RWPE2 (cell line): ENCODE results near the gene BRWD1.
A peak's percentile ranks its signal among the peaks of the same experiment; 100 is the strongest.

Source experiments
- ATAC-seq: fragments of 200-7000 bp; cut with Tn5 transposase; 3 replicates; pipeline ENCODE4 v1.9.1; 2021; ENCODE audit warnings: low read depth
- DNase-seq: peaks from one replicate; pipeline ENCODE4 v3.0.0-alpha.2; 2020; ENCODE audit warnings: low spot score
- H3K27ac ChIP-seq: fragments of 450-650 bp; 2 replicates; pipeline ENCODE4 v1.5.1; 2017; ENCODE audit warnings: mild to moderate bottlenecking; ENCODE audit not compliant: poor library complexity, severe bottlenecking
- H3K27me3 ChIP-seq: fragments of 250-450 bp; sonication (Bioruptor Pico); 2 replicates; pipeline ENCODE4 v1.5.1; 2021; ENCODE audit warnings: mild to moderate bottlenecking, moderate library complexity; ENCODE audit not compliant: insufficient read depth, poor library complexity, severe bottlenecking
- H3K36me3 ChIP-seq: fragments of 250-450 bp; sonication (Bioruptor Pico); 2 replicates; pipeline ENCODE4 v1.5.1; 2020; ENCODE audit warnings: low read depth, mild to moderate bottlenecking, moderate library complexity
- H3K4me1 ChIP-seq: fragments of 250-450 bp; sonication (Bioruptor Pico); 2 replicates; pipeline ENCODE4 v1.5.1; 2021; ENCODE audit warnings: mild to moderate bottlenecking, moderate library complexity; ENCODE audit not compliant: insufficient read depth, poor library complexity, severe bottlenecking
- H3K4me3 ChIP-seq: fragments of 250-450 bp; sonication (Bioruptor Pico); 2 replicates; pipeline ENCODE4 v1.5.1; 2021; ENCODE audit warnings: mild to moderate bottlenecking, moderate library complexity; ENCODE audit not compliant: severe bottlenecking
- H3K9me3 ChIP-seq: fragments of 250-450 bp; sonication (Bioruptor Pico); 2 replicates; pipeline ENCODE4 v1.5.1; 2021; ENCODE audit warnings: mild to moderate bottlenecking, moderate library complexity; ENCODE audit not compliant: severe bottlenecking
- CTCF ChIP-seq: fragments of 450-650 bp; IDR thresholded peaks from one replicate; pipeline ENCODE4 v1.5.1; 2017; ENCODE audit warnings: mild to moderate bottlenecking, moderate library complexity; ENCODE audit not compliant: poor library complexity, severe bottlenecking

Gene BRWD1

GRCh38 chr21:39330001-39330400 lies 16.6 kb upstream of the BRWD1 start:
- Histone ChIP-seq H3K4me1 (no peaks in the 10 kb centered on the region), H3K27ac (no peak overlapping the region), H3K4me3 (no peak overlapping the region), H3K9me3 (no peaks in the 10 kb centered on the region), H3K36me3 (no peaks in the 10 kb centered on the region), H3K27me3 (no peaks in the 10 kb centered on the region)
- DNase-seq (no peak), ATAC-seq (no peak)
- no peak for TF ChIP-seq CTCF

GRCh38 chr21:39327727-39328126 lies 14.3 kb upstream of the BRWD1 start:
- Histone ChIP-seq H3K4me3 (no peak overlapping the region), H3K36me3 (no peaks in the 10 kb centered on the region), H3K9me3 (no peaks in the 10 kb centered on the region), H3K27ac (no peak overlapping the region), H3K27me3 (no peaks in the 10 kb centered on the region), H3K4me1 (no peaks in the 10 kb centered on the region)
- ATAC-seq: no peak
- DNase-seq: no peak
- TF ChIP-seq CTCF: no peak

GRCh38 chr21:39326607-39327307 lies 13.3 kb upstream of the BRWD1 start:
- H3K9me3 ChIP-seq: peaks cover 4% of the 10 kb centered on the region
- no peaks in the 10 kb centered on the region for H3K27me3 ChIP-seq
- ATAC-seq (no peak), DNase-seq (no peak)
- H3K27ac ChIP-seq: no peak overlapping the region
- no peaks in the 10 kb centered on the region for H3K36me3 ChIP-seq
- no peak for TF ChIP-seq CTCF
- no peak overlapping the region for H3K4me3 ChIP-seq
- H3K4me1 ChIP-seq: no peaks in the 10 kb centered on the region

- no peaks in the 10 kb centered on the region for H3K36me3 ChIP-seq
- no peaks in the 10 kb centered on the region for H3K27me3 ChIP-seq
- H3K27ac ChIP-seq: no peak overlapping the region
- no peak for TF ChIP-seq CTCF
- no peak for ATAC-seq
- DNase-seq: no peak
- H3K4me3 ChIP-seq: no peak overlapping the region
- peaks cover 4% of the 10 kb centered on the region for H3K9me3 ChIP-seq
- peaks cover 4% of the 10 kb centered on the region for H3K4me1 ChIP-seq
These were observed 12.0 kb upstream of the BRWD1 start for GRCh38 chr21:39325458-39325857.

- Histone ChIP-seq H3K36me3 (no peaks in the 10 kb centered on the region), H3K4me1 (peaks cover 8% of the 10 kb centered on the region), H3K27me3 (no peaks in the 10 kb centered on the region), H3K27ac (peak overlapping the region; percentile 80), H3K4me3 (no peak overlapping the region), H3K9me3 (peaks cover 4% of the 10 kb centered on the region)
- DNase-seq (no peak), ATAC-seq (peak; percentile 65)
- TF ChIP-seq CTCF: no peak
These were observed 8.0 kb upstream of the BRWD1 start for GRCh38 chr21:39321424-39321823.
